ENCODE data around the gene TPPP. TPM values are rescaled to one million over a fixed set of nuclear protein-coding genes. Genes with fewer than 3 reads are reported as not detected.

The TPPP gene
- polyA plus RNA-seq, 2 of the 4 experiments (the other 2 are of a cell fraction) = 1.0 to 1.4 TPM

- TF ChIP-seq TP53 (CRISPR knock-in tag; IDR thresholded peaks at IDR 0.05) (no peak), HEYL (CRISPR knock-in tag; IDR thresholded peaks at IDR 0.05) (no peak), PHF8 (IDR thresholded peaks at IDR 0.05; ENCODE audit: borderline replicate concordance, low read depth) (no peak)
- TF ChIP-seq, protein P1, sequence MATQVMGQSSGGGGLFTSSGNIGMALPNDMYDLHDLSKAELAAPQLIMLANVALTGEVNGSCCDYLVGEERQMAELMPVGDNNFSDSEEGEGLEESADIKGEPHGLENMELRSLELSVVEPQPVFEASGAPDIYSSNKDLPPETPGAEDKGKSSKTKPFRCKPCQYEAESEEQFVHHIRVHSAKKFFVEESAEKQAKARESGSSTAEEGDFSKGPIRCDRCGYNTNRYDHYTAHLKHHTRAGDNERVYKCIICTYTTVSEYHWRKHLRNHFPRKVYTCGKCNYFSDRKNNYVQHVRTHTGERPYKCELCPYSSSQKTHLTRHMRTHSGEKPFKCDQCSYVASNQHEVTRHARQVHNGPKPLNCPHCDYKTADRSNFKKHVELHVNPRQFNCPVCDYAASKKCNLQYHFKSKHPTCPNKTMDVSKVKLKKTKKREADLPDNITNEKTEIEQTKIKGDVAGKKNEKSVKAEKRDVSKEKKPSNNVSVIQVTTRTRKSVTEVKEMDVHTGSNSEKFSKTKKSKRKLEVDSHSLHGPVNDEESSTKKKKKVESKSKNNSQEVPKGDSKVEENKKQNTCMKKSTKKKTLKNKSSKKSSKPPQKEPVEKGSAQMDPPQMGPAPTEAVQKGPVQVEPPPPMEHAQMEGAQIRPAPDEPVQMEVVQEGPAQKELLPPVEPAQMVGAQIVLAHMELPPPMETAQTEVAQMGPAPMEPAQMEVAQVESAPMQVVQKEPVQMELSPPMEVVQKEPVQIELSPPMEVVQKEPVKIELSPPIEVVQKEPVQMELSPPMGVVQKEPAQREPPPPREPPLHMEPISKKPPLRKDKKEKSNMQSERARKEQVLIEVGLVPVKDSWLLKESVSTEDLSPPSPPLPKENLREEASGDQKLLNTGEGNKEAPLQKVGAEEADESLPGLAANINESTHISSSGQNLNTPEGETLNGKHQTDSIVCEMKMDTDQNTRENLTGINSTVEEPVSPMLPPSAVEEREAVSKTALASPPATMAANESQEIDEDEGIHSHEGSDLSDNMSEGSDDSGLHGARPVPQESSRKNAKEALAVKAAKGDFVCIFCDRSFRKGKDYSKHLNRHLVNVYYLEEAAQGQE (IDR thresholded peaks at IDR 0.05) = no peak
Measured at GRCh38 chr5:646396-647201, 46.6 kb downstream of the TPPP start (continued).

- H3K4me2 ChIP-seq = no peak overlapping the region
- ChIA-PET CTCF (interaction anchor here (0.6 to 1.3 kb wide), 2 partner anchors 26 to 143 kb away, joined by 3 read pairs; no protein-coding TSS in a partner anchor), POLR2A (no interaction called here)
- no peak overlapping the region for H3K27ac ChIP-seq
- DNase-seq (ENCODE audit: low read depth in 1 of 2, low spot score in 1 of 2) = no peak
- no peak for FAIRE-seq
- no peak overlapping the region for H3K4me3 ChIP-seq
- no peaks in the 10 kb centered on the region for H3K4me1 ChIP-seq
- 0 out of 3 replicates have a peak, but pooled peaks cover 2% of the 10 kb centered on the region for H3K9me3 ChIP-seq
- no peak for ATAC-seq
- TF ChIP-seq ZSCAN20 (CRISPR knock-in tag; IDR thresholded peaks at IDR 0.05) (no peak), CEBPB (IDR thresholded peaks at IDR 0.05) (no peak), JUNB (IDR thresholded peaks at IDR 0.05) (no peak), HMGXB4 (CRISPR knock-in tag; IDR thresholded peaks at IDR 0.05; ENCODE audit: borderline replicate concordance) (no peak), EHF (CRISPR knock-in tag; IDR thresholded peaks at IDR 0.05) (no peak), ZFP36 (IDR thresholded peaks at IDR 0.05; ENCODE audit: borderline replicate concordance, partially characterized antibody) (no peak), RAD21 (conservative IDR thresholded peaks at IDR 0.05 in 1 of 2, IDR thresholded peaks at IDR 0.05 in 1 of 2) (no peak), RARB (CRISPR knock-in tag; IDR thresholded peaks at IDR 0.05) (no peak), CHD4 (IDR thresholded peaks at IDR 0.05; ENCODE audit: borderline replicate concordance) (no peak), HES2 (IDR thresholded peaks at IDR 0.05) (no peak), CHD2 (IDR thresholded peaks at IDR 0.05; ENCODE audit: low read length, partially characterized antibody) (no peak), EHMT2 (IDR thresholded peaks at IDR 0.05; ENCODE audit: low read depth) (no peak), USF2 (IDR thresholded peaks at IDR 0.05) (no peak)
- TF ChIP-seq, protein P2, sequence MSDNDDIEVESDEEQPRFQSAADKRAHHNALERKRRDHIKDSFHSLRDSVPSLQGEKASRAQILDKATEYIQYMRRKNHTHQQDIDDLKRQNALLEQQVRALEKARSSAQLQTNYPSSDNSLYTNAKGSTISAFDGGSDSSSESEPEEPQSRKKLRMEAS (IDR thresholded peaks at IDR 0.05) = no peak
- 92% methylated on average over 13 of the region's 13 CpGs for WGBS (ENCODE audit: missing lambda C conversion rate)
Measured at GRCh38 chr5:645421-645820, 47.7 kb downstream of the TPPP start.
